Prostate gland (tissue), 2 donors: ENCODE results near the gene F5. TPM values are rescaled to one million over a fixed set of nuclear protein-coding genes. Genes with fewer than 3 reads are reported as not detected.
"Not testable (repeated sequence)": the region's sequence is repeated elsewhere in the genome, so short reads cannot be mapped to it uniquely, and the experiment has no call there.

Experiments used
- DNase-seq: peaks from one replicate; pipeline ENCODE4 v3.0.0-alpha.2; 2019; ENCODE audit warnings: low spot score
- H3K27ac ChIP-seq, 2 donors: fragments of 200-600 bp; sonication (generic); 2 replicates each; pipeline ENCODE4 v1.5.1; 2017 to 2019
- H3K27me3 ChIP-seq: fragments of 200-600 bp; sonication (generic); replicated peaks from 2 replicates; pipeline ENCODE4 v1.5.1; 2019; ENCODE audit not compliant: insufficient read depth
- H3K36me3 ChIP-seq, 2 donors: fragments of 200-600 bp; sonication (generic); 1 replicate in 1 of 2; 2 replicates in 1 of 2; pipeline versions ENCODE4 v1.5.1 to v1.8.1; 2017 to 2019
- H3K4me1 ChIP-seq: fragments of 200-600 bp; sonication (generic); replicated peaks from 2 replicates; pipeline ENCODE4 v1.5.1; 2019
- H3K4me3 ChIP-seq, 2 donors: fragments of 200-600 bp; sonication (generic); 2 replicates each; pipeline ENCODE4 v1.5.1; 2017 to 2019
- H3K9me3 ChIP-seq: fragments of 200-600 bp; sonication (generic); 2 replicates; pipeline ENCODE4 v1.5.1; 2017
- POLR2A ChIP-seq: fragments of 450-650 bp; IDR thresholded peaks from one replicate; pipeline ENCODE4 v1.6.1; 2016; ENCODE audit warnings: antibody characterized with exemption, mild to moderate bottlenecking
- POLR2AphosphoS5 ChIP-seq: sonication (generic); formaldehyde crosslinking; IDR thresholded peaks from one replicate; pipeline ENCODE4 v1.6.1; 2017; ENCODE audit warnings: antibody characterized with exemption
- whole genome bisulfite sequencing: methylation state at CpG from one replicate; pipeline ENCODE4 v1.1.5; 2018; 5-methylcytosine and 5-hydroxymethylcytosine counted together
- intact Hi-C: fragments of 100-400 bp; cut with DNase I; formaldehyde crosslinking; loops from one replicate; pipeline ENCODE4 v1.14.2; 2022
- total RNA-seq, 2 donors: library from RNA; depleted of rRNA; stranded (reverse); fragments of >200 nt; gene quantifications; one replicate each; pipeline ENCODE4 v1.1.0, GENCODE V29; 2016
- TF ChIP-seq, protein P1 (sequence below), 4 experiments: fragments of 200-600 bp in 2 of 4; fragments of 450-650 bp in 2 of 4; sonication (generic) in 2 of 4; IDR thresholded peaks; 1 replicate in 3 of 4; 2 replicates in 1 of 4; pipeline ENCODE4 v1.5.1; 2016 to 2019; ENCODE audit warnings: antibody characterized with exemption in 4 of 4, mild to moderate bottlenecking in 2 of 4, moderate library complexity in 2 of 4

Gene F5
- total RNA-seq, 2 donors from 2014 or later = 1.1 to 8.4 TPM

DNA sequence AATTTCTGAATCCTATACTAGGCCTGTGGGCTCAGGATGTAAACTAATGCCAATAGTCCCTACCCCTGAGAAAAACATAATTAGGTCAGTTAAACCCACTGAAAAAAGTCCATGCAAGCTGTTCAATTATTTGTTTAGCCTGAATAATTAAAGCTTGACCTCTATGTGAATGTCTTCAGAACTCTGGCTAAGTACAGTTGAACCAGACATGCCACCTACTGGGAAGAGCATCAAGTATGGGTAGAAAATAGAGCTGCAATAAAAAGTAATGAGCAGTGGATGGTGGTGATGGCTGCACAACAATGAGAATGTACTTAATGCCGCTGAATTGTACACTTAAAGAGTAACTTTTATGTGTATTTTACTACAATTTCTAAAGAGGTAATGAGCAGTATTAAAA lies 76.9 kb downstream of the F5 start:
- Histone ChIP-seq H3K9me3 (no peaks in the 10 kb centered on the region), H3K4me3 (no peak overlapping the region), H3K27ac (no peak overlapping the region), H3K4me1 (peaks cover 4% of the 10 kb centered on the region), H3K36me3 (no peaks in the 10 kb centered on the region), H3K27me3 (no peaks in the 10 kb centered on the region)
- intact Hi-C loops = no loop called here
- TF ChIP-seq, protein P1, sequence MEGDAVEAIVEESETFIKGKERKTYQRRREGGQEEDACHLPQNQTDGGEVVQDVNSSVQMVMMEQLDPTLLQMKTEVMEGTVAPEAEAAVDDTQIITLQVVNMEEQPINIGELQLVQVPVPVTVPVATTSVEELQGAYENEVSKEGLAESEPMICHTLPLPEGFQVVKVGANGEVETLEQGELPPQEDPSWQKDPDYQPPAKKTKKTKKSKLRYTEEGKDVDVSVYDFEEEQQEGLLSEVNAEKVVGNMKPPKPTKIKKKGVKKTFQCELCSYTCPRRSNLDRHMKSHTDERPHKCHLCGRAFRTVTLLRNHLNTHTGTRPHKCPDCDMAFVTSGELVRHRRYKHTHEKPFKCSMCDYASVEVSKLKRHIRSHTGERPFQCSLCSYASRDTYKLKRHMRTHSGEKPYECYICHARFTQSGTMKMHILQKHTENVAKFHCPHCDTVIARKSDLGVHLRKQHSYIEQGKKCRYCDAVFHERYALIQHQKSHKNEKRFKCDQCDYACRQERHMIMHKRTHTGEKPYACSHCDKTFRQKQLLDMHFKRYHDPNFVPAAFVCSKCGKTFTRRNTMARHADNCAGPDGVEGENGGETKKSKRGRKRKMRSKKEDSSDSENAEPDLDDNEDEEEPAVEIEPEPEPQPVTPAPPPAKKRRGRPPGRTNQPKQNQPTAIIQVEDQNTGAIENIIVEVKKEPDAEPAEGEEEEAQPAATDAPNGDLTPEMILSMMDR (IDR thresholded peaks at IDR 0.05) = no peak
- TF ChIP-seq POLR2AphosphoS5 (no peak), POLR2A (no peak)
- WGBS = 67% methylated on average over 1 of the region's 1 CpG
- DNase-seq = no peak

DNA sequence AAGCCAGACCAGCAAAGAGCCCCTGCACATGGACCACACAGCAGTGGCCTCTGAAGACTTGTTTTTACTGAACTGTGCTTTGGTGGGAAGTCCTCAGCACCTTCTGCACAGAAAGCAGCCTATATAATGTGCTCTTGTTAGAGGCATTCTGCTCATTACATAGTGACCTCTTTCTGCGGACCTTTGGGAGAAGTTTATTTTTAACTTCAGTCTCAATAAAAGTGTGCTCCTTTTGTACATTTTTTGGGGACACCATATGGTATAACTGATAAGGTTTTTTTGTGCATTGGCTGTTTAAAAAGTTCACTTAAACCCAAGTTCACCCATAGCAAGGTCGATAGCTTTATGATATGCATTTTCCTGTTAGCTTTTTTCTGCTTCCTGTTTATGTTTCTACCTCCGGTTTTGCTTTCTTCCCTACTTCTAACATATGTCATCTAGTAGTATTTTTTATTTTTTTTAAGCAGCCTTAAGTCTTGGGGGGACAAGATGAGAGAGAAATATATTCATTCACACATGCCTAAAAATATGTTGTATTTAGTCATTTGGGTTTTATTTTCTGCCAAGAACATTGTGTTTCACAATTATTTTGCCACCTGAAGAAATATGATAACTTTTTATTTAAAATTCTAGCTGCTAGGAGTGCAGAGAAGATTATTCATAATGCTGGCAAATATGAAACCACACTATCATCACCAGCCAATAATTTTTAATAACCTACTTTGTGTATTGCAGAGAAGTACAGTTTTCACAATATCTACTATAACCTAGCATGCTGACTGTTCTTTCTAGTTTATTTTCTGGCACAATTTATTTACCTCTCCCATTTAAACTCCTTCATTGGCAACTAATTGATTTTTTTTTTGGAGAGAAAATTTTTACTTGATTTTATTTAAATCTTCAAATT lies 77.6 kb downstream of the F5 start:
- 32% methylated on average over 3 of the region's 3 CpGs for WGBS

DNA sequence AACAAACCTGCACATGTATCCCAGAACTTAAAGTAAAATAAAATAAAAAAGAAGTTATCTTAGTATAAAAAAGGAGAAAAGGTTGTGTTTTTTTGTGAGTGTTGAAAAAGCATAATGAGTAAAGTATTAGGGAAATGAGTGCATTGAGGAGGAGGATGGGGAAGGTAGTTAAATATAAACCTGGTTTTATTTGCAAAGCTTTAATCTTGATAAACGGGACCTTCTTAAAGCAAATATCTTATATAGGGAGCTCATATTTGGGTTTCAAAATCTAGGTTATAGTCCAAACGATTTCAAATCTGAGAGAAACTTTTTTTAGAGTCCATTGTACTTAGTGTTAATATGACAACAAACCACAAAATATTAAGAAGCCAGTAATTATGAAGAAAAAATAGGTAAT lies 78.9 kb downstream of the F5 start:
- TF ChIP-seq, protein P1 (IDR thresholded peaks at IDR 0.05) = no peak
- TF ChIP-seq POLR2AphosphoS5 = no peak
- no peak for TF ChIP-seq POLR2A
- WGBS = 39% methylated on average over 2 of the region's 2 CpGs
- DNase-seq = no peak
- H3K4me1 ChIP-seq = peaks cover 4% of the 10 kb centered on the region
- H3K4me3 ChIP-seq = no peak overlapping the region
- H3K27me3 ChIP-seq = no peaks in the 10 kb centered on the region
- no peaks in the 10 kb centered on the region for H3K36me3 ChIP-seq
- intact Hi-C loops = no loop called here
- H3K27ac ChIP-seq = no peak overlapping the region
- H3K9me3 ChIP-seq = no peaks in the 10 kb centered on the region

More for the DNA sequence above, 77.6 kb downstream of the F5 start:
- no peaks in the 10 kb centered on the region for H3K27me3 ChIP-seq
- H3K4me1 ChIP-seq = peaks cover 4% of the 10 kb centered on the region
- H3K9me3 ChIP-seq = no peaks in the 10 kb centered on the region
- no peaks in the 10 kb centered on the region for H3K36me3 ChIP-seq
- intact Hi-C loops = no loop called here
- no peak overlapping the region for H3K4me3 ChIP-seq
- TF ChIP-seq, protein P1 (IDR thresholded peaks at IDR 0.05) = no peak
- TF ChIP-seq POLR2AphosphoS5 (no peak), POLR2A (no peak)
- DNase-seq = no peak
- H3K27ac ChIP-seq = no peak overlapping the region

DNA sequence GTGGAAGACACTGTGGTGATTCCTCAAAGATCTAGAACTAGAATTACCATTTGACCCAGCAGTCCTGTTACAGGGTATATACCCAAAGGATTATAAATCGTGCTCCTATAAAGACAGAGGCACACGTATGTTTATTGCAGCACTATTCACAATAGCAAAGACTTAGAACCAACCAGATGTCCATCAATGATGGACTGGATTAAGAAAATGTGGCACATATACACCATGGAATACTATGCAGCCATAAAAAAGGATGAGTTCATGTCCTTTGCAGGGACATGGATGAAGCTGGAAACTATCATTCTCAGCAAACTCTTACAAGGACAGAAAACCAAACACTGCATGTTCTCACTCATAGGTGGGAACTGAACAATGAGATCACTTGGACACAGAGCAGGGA lies 82.7 kb downstream of the F5 start:
- DNase-seq, H3K9me3 ChIP-seq, intact Hi-C loops, H3K4me3 ChIP-seq, H3K4me1 ChIP-seq, H3K27me3 ChIP-seq, H3K27ac ChIP-seq, H3K36me3 ChIP-seq: not testable (repeated sequence)
- WGBS = 95% methylated on average over 2 of the region's 2 CpGs

DNA sequence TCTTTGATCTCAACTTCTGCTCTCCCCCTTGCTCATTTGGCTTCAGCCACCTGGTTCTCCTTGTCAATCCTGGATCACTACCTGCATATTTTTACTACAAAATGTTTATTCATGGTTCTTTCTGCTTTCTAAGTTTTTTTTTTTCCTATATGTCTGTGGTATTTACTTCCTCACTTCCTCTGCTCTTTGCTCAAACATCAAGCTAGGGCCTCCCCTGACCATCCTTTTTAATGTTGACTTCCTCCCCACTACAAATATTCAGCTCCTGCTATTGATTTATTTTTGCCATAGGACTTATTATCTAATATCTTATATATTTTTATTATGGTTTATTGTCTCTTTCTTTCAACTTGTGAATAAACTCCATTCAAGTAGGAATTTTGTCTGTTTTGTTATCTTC lies 86.5 kb downstream of the F5 start:
- no peaks in the 10 kb centered on the region for H3K36me3 ChIP-seq
- H3K4me3 ChIP-seq = no peak overlapping the region
- TF ChIP-seq POLR2AphosphoS5 = no peak
- TF ChIP-seq, protein P1 (IDR thresholded peaks at IDR 0.05) = no peak
- TF ChIP-seq POLR2A = no peak
- intact Hi-C loops = no loop called here
- no peak for DNase-seq
- H3K27me3 ChIP-seq = no peaks in the 10 kb centered on the region
- H3K4me1 ChIP-seq = no peaks in the 10 kb centered on the region
- no peaks in the 10 kb centered on the region for H3K9me3 ChIP-seq
- no peak overlapping the region for H3K27ac ChIP-seq
